Measurements from ENCODE around the gene PDLIM7.

GRCh38 chr5:177496070-177496726 lies 1.2 kb downstream of the PDLIM7 start:
- TF ChIP-seq RAD21 (IDR thresholded peaks at IDR 0.05; ENCODE audit: low read length) (no peak), EP300 (IDR thresholded peaks at IDR 0.05; ENCODE audit: borderline replicate concordance in 1 of 2, low read depth in 1 of 2, low read length in 1 of 2) (no peak), CTCF (IDR thresholded peaks at IDR 0.05) (peak; percentile 45), TCF12 (IDR thresholded peaks at IDR 0.05) (no peak)
- TF ChIP-seq, protein P1, sequence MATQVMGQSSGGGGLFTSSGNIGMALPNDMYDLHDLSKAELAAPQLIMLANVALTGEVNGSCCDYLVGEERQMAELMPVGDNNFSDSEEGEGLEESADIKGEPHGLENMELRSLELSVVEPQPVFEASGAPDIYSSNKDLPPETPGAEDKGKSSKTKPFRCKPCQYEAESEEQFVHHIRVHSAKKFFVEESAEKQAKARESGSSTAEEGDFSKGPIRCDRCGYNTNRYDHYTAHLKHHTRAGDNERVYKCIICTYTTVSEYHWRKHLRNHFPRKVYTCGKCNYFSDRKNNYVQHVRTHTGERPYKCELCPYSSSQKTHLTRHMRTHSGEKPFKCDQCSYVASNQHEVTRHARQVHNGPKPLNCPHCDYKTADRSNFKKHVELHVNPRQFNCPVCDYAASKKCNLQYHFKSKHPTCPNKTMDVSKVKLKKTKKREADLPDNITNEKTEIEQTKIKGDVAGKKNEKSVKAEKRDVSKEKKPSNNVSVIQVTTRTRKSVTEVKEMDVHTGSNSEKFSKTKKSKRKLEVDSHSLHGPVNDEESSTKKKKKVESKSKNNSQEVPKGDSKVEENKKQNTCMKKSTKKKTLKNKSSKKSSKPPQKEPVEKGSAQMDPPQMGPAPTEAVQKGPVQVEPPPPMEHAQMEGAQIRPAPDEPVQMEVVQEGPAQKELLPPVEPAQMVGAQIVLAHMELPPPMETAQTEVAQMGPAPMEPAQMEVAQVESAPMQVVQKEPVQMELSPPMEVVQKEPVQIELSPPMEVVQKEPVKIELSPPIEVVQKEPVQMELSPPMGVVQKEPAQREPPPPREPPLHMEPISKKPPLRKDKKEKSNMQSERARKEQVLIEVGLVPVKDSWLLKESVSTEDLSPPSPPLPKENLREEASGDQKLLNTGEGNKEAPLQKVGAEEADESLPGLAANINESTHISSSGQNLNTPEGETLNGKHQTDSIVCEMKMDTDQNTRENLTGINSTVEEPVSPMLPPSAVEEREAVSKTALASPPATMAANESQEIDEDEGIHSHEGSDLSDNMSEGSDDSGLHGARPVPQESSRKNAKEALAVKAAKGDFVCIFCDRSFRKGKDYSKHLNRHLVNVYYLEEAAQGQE (IDR thresholded peaks at IDR 0.05; ENCODE audit: low read depth, low read length): no peak
